ENCODE data around the gene LCN2. TPM values are rescaled to one million over a fixed set of nuclear protein-coding genes. Genes with fewer than 3 reads are reported as not detected.

The LCN2 gene
- not detected in 2 replicates for total RNA-seq

DNA sequence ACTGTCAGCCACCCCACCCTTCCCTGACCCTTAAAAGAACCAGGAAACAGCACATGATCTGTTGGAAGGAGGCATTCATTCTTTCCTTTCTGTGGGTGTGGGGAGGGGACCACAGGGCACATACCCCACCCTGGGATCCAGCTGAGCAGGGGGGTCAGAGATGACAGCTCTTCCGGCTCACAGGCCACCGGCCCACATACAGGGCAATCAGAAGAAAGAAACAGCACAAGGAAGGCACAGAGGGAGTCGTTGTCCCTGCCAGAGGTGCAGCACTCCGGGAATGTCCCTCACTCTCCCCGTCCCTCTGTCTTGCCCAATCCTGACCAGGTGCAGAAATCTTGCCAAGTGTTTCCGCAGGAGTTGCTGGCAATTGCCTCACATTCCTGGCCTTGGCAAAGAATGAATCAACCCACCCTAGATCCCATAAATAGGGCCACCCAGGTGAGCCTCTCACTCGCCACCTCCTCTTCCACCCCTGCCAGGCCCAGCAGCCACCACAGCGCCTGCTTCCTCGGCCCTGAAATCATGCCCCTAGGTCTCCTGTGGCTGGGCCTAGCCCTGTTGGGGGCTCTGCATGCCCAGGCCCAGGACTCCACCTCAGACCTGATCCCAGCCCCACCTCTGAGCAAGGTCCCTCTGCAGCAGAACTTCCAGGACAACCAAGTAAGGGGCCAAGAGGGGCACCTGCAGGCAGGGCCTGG, at the start of gene LCN2:
Gene LCN2 (plus strand): TSS at position 453 of the 701 bp plus-strand sequence. CDS start 73 bp downstream, at position 526.

DNA sequence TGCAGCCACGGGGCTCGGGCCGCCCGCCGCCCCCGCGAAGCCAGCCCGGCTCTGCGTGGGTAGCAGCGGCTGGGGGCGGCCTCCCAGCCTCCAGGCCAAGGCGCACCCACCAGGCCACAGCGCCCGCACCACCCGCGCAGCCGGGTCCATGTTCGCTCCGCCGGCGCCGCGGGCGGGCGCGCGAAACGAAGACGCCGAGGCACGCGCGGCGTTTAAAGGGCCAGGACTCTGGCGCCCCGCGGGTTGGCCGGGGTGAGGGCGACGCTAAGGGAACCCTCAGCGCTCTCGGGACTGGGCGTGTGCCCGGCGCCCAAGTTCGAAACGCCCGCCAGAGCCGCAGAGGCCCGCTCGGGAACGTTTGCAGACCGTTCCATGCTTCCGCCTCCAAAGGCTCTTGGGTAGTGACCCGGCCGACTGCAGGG, 21.7 kb upstream of the LCN2 start, which contains the start of gene PTGES2:
Gene PTGES2 (minus strand): TSS at position 162 of the 422 bp plus-strand sequence. CDS start 12 bp downstream, at position 150.

DNA sequence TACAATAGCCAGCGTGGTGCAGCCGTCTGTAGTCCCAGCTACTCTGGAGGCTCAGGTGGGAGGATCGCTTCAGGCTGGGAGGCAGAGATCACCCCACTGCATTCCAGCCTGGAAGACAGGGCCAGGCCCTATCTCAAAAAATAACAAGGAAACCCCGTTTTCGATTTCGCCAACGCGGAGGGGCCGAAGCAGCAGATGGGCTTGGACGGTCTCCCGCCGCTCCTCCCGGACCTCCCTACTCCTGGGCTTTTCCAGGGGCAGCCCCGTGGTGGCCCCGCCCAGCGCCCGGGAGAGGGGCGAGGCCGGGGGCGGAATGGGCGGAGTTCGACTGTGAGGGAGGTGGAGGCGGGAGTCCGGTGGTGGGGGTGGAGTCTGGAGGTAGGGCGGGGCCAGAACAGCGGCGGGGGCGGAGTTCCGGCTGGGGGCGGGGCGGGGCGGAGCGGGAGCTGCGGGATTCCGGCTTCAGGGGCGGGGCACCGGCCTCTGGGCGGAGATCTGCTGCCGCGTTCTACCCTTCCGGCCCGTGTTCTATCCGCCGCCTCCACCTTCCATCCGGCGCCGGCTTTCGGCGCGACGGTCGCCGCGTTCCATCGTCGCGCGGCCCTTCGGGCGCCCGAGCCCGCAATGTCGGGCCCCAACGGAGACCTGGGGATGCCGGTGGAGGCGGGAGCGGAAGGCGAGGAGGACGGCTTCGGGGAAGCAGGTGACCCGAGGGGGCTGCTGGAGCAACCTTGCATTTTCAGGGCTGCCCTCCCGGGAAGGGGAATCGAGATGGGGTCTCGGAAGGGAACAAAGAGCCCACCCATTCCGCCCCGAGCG, 10.7 kb downstream of the LCN2 start, which contains the start of gene BBLN:
Gene BBLN (plus strand): TSS at position 482 of the 819 bp plus-strand sequence. CDS start 143 bp downstream, at position 625.

DNA sequence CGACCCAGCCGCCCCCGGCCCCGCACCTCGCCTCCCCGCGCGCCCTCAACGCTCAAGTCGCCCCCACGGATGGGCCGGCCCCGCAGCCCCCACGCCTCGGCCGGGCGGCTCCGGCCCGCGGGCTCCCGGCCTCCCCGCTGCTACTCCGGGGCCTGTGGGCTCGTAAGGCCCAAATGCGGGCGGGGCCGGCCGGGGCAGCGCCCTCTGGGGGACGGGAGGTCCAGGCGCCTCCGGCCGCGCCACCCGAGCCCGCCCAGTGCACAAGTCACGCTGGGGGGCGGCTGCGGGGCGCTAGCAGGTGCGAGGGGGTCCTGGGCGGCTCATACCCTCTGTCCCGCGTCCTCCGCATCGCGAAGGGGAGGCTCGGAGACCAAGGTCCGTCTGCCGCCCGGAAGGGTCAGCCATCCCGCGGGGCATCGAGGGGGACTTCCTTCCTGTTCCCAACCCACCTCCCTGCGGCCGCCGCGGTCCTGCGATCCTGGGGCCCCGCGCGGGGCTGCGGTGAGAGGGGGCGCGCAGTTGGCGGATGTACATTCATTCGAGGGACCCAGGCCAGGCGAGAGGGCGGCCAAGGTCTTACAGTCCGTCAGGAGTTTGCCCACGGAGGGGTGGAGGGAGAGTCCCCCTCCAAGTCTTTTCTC, 42.3 kb downstream of the LCN2 start, which contains the start of gene CIZ1:
Gene CIZ1 (minus strand): TSS at position 167 of the 641 bp plus-strand sequence. CDS start 715 bp downstream, outside the sequence.

Other genes with a start within 250 kb of the LCN2 start
- 29.4 and 30.4 TPM in 2 replicates for gene ST6GALNAC6, start 249.8 kb upstream of the LCN2 start, total RNA-seq
- gene ST6GALNAC4, start 232.4 kb upstream of the LCN2 start, total RNA-seq = 51.1 and 66.1 TPM in 2 replicates
- gene PIP5KL1, start 218.7 kb upstream of the LCN2 start, total RNA-seq = 0.27 and 0.43 TPM in 2 replicates
- gene DPM2, start 211.6 kb upstream of the LCN2 start, total RNA-seq = 12.2 and 16.2 TPM in 2 replicates
- 6.4 and 8.2 TPM in 2 replicates for gene EEIG1, start 168.5 kb upstream of the LCN2 start, total RNA-seq
- gene NAIF1, start 82.1 kb upstream of the LCN2 start, total RNA-seq = 6.6 and 7.7 TPM in 2 replicates
- gene SLC25A25, start 81.2 kb upstream of the LCN2 start, total RNA-seq = 13.2 and 14.0 TPM in 2 replicates
- gene PTGES2, start 21.7 kb upstream of the LCN2 start, total RNA-seq = 56.1 and 57.6 TPM in 2 replicates
- gene BBLN, start 10.8 kb downstream of the LCN2 start, total RNA-seq = 37.6 and 39.0 TPM in 2 replicates
- gene CIZ1, start 42.1 kb downstream of the LCN2 start, total RNA-seq = 33.6 and 47.6 TPM in 2 replicates
- 0.57 and 0.66 TPM in 2 replicates for gene DNM1, start 53.9 kb downstream of the LCN2 start, total RNA-seq
- 65.9 and 73.5 TPM in 2 replicates for gene GOLGA2, start 126.6 kb downstream of the LCN2 start, total RNA-seq
- gene SWI5, start 126.8 kb downstream of the LCN2 start, total RNA-seq = 24.9 and 26.3 TPM in 2 replicates
- 20.7 and 23.3 TPM in 2 replicates for gene TRUB2, start 173.0 kb downstream of the LCN2 start, total RNA-seq
- 31.1 and 36.1 TPM in 2 replicates for gene COQ4, start 173.4 kb downstream of the LCN2 start, total RNA-seq
- 29.3 and 33.7 TPM in 2 replicates for gene SLC27A4, start 191.1 kb downstream of the LCN2 start, total RNA-seq
- gene URM1, start 221.9 kb downstream of the LCN2 start, total RNA-seq = 54.8 and 55.3 TPM in 2 replicates

Measured in thoracic aorta endothelial cell (primary cell).